Hepatocyte (in vitro differentiated cells): Measurements from ENCODE around the gene EVI5L. TPM values are rescaled to one million over a fixed set of nuclear protein-coding genes. Genes with fewer than 3 reads are reported as not detected.

Experiments
- DNase-seq: peaks from one replicate; pipeline ENCODE4 v3.0.0-alpha.2; 2016; ENCODE audit warnings: low spot score
- H2AFZ ChIP-seq: fragments of 200-600 bp; sonication (generic); 2 replicates; pipeline ENCODE4 v1.6.0; 2016; ENCODE audit warnings: antibody characterized with exemption, mild to moderate bottlenecking
- H3K27ac ChIP-seq: fragments of 200-600 bp; sonication (generic); 2 replicates; pipeline ENCODE4 v1.5.1; 2016; ENCODE audit warnings: mild to moderate bottlenecking
- H3K27me3 ChIP-seq: fragments of 200-600 bp; sonication (generic); 2 replicates; pipeline ENCODE4 v1.6.1; 2016
- H3K36me3 ChIP-seq: fragments of 200-600 bp; sonication (generic); replicated peaks from 2 replicates; pipeline ENCODE4 v1.5.1; 2016; ENCODE audit warnings: low read depth; ENCODE audit not compliant: insufficient read depth
- H3K4me1 ChIP-seq: fragments of 200-600 bp; sonication (generic); 2 replicates; pipeline ENCODE4 v1.5.1; 2016; ENCODE audit warnings: mild to moderate bottlenecking, moderate library complexity; ENCODE audit not compliant: insufficient read depth
- H3K4me2 ChIP-seq: fragments of 200-600 bp; sonication (generic); 2 replicates; pipeline ENCODE4 v1.6.0; 2016
- H3K4me3 ChIP-seq: fragments of 200-600 bp; sonication (generic); 2 replicates; pipeline ENCODE4 v1.5.1; 2016; ENCODE audit warnings: mild to moderate bottlenecking
- H3K79me2 ChIP-seq: fragments of 200-600 bp; sonication (generic); 2 replicates; pipeline ENCODE4 v1.6.0; 2017; ENCODE audit warnings: mild to moderate bottlenecking
- H3K9me2 ChIP-seq: fragments of 200-600 bp; sonication (generic); replicated peaks from 2 replicates; pipeline ENCODE4 v1.6.0; 2017; ENCODE audit warnings: mild to moderate bottlenecking; ENCODE audit not compliant: insufficient read depth
- H3K9me3 ChIP-seq: fragments of 200-600 bp; sonication (generic); 2 replicates; pipeline ENCODE4 v1.5.1; 2016; ENCODE audit warnings: low read depth, mild to moderate bottlenecking
- H4K20me1 ChIP-seq: fragments of 200-600 bp; sonication (generic); 2 replicates; pipeline ENCODE4 v1.6.0; 2016; ENCODE audit warnings: mild to moderate bottlenecking; ENCODE audit not compliant: insufficient read depth, poor library complexity, severe bottlenecking
- EZH2 ChIP-seq: fragments of 200-600 bp; sonication (generic); IDR thresholded peaks from 2 replicates; pipeline ENCODE4 v1.6.1; 2016; ENCODE audit warnings: antibody characterized with exemption, mild to moderate bottlenecking, borderline replicate concordance
- EZH2phosphoT487 ChIP-seq: fragments of 200-600 bp; sonication (generic); IDR thresholded peaks from one replicate; pipeline ENCODE4 v1.6.1; 2018; ENCODE audit warnings: antibody characterized with exemption, mild to moderate bottlenecking, low read depth, moderate library complexity; ENCODE audit not compliant: unreplicated experiment, severe bottlenecking
- WGBS: methylation state at CpG from one replicate; pipeline ENCODE4 v1.1.6; 2016; ENCODE audit warnings: low lambda C conversion rate; ENCODE audit errors: missing lambda C conversion rate; 5-methylcytosine and 5-hydroxymethylcytosine counted together
- polyA plus RNA-seq: library from polyadenylated mRNA; unstranded; fragments of >200 nt; fragmentation: Nextera tagmentation; extraction: Ambion mirVana; gene quantifications from 2 replicates; pipeline ENCODE4 v1.2.1, GENCODE V29; 2016
- total RNA-seq: library from RNA; depleted of rRNA; stranded (reverse); fragments of >200 nt; gene quantifications from 2 replicates; pipeline ENCODE4 v1.2.3, GENCODE V29; 2014
- TF ChIP-seq, protein P1 (sequence below): fragments of 200-600 bp; sonication (generic); IDR thresholded peaks from 2 replicates; pipeline ENCODE4 v1.5.1; 2016; ENCODE audit warnings: antibody characterized with exemption, mild to moderate bottlenecking; ENCODE audit not compliant: poor library complexity

Gene EVI5L
- total and polyA plus RNA-seq, 2 experiments from 2014 or later = 10.7 to 11.5 TPM

DNA sequence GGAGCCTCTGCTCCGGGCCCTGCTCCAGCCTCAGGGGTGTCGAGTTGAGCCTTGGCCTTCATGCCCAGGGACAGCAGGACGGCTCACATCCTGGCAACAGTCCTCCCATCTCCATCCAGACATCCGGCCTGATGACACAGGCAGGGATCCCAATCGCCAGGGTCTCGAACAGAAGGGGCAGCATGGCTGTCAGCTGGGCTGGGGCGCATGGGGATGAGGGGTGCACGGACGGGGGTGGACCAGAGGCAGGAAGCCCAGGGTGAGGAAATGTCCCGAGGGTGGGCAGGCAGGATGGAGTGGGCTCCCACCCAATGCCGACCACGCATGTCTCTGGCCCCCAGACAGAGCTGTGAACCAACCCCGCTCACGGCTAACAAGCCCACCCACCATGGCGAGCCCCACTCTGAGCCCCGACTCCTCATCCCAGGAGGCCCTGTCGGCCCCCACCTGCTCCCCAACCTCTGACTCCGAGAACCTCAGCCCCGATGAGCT, 16.2 kb downstream of the EVI5L start:
- 93% methylated on average over 14 of the region's 19 CpGs for WGBS

DNA sequence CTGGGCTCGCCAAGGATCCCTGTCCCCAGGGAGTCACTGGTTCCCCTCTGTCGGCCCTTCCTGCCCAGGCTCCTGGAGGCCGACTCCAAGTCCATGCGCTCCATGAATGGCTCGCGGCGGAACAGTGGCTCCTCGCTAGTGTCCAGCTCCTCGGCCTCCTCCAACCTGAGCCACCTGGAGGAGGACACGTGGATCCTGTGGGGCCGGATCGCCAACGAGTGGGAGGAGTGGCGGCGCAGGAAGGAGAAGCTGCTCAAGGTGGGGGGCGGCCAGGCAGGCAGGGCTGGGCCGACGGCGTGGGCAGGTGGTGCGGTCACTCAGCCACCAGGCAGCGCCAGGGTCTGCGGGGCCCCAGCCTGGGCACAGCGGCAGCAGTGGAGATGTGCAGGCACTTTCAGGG, 17.6 kb downstream of the EVI5L start:
- TF ChIP-seq EZH2phosphoT487 (no peak), EZH2 (no peak)
- TF ChIP-seq, protein P1, sequence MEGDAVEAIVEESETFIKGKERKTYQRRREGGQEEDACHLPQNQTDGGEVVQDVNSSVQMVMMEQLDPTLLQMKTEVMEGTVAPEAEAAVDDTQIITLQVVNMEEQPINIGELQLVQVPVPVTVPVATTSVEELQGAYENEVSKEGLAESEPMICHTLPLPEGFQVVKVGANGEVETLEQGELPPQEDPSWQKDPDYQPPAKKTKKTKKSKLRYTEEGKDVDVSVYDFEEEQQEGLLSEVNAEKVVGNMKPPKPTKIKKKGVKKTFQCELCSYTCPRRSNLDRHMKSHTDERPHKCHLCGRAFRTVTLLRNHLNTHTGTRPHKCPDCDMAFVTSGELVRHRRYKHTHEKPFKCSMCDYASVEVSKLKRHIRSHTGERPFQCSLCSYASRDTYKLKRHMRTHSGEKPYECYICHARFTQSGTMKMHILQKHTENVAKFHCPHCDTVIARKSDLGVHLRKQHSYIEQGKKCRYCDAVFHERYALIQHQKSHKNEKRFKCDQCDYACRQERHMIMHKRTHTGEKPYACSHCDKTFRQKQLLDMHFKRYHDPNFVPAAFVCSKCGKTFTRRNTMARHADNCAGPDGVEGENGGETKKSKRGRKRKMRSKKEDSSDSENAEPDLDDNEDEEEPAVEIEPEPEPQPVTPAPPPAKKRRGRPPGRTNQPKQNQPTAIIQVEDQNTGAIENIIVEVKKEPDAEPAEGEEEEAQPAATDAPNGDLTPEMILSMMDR = no peak
- H3K9me2 ChIP-seq = no peaks in the 10 kb centered on the region
- no peaks in the 10 kb centered on the region for H3K4me1 ChIP-seq
- no peaks in the 10 kb centered on the region for H3K27me3 ChIP-seq
- WGBS = 96% methylated on average over 22 of the region's 23 CpGs
- H2AFZ ChIP-seq = no peak overlapping the region
- no peak overlapping the region for H3K4me2 ChIP-seq
- H4K20me1 ChIP-seq = no peaks in the 10 kb centered on the region
- no peaks in the 10 kb centered on the region for H3K36me3 ChIP-seq
- DNase-seq = no peak
- no peaks in the 10 kb centered on the region for H3K9me3 ChIP-seq
- H3K79me2 ChIP-seq = no peaks in the 10 kb centered on the region
- H3K4me3 ChIP-seq = no peak overlapping the region
- H3K27ac ChIP-seq = no peak overlapping the region

More for the DNA sequence above, 16.2 kb downstream of the EVI5L start:
- Histone ChIP-seq H3K79me2 (no peaks in the 10 kb centered on the region), H3K9me2 (no peaks in the 10 kb centered on the region), H3K4me3 (no peak overlapping the region), H4K20me1 (no peaks in the 10 kb centered on the region), H3K27ac (no peak overlapping the region), H3K36me3 (no peaks in the 10 kb centered on the region), H3K27me3 (no peaks in the 10 kb centered on the region), H3K4me1 (no peaks in the 10 kb centered on the region), H3K9me3 (no peaks in the 10 kb centered on the region), H3K4me2 (no peak overlapping the region), H2AFZ (no peak overlapping the region)
- DNase-seq = no peak
- TF ChIP-seq EZH2 = no peak
- TF ChIP-seq, protein P1 = no peak

DNA sequence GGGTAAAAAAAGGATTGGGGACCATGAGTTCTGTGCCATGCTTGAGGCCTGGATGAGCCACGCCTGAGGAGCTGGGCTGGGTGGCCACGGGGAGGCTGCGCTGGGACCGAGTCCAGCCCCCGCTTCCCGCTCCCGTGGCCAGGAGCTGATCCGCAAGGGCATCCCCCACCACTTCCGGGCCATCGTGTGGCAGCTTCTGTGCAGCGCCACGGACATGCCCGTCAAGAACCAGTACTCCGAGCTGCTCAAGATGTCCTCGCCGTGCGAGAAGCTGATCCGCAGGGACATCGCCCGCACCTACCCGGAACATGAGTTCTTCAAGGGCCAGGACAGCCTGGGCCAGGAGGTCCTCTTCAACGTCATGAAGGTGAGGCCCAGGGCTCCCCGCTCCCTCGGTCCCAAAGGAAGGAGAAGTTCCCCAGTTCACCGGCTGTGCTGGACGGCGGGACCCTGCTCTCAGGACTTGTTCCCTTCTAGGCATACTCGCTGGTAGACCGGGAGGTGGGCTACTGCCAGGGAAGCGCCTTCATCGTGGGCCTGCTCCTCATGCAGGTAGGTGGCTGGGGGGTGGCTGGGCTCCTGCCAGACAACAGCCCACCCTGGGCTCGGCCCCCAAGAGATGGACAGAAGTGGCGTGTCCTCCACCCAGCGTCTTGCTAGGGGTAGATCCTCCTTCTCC, 18.9 kb downstream of the EVI5L start:
- 96% methylated on average over 33 of the region's 34 CpGs for WGBS
- TF ChIP-seq EZH2phosphoT487 (no peak), EZH2 (no peak)
- TF ChIP-seq, protein P1 = no peak

More for the DNA sequence above, 18.9 kb downstream of the EVI5L start:
- Histone ChIP-seq H3K9me3 (no peaks in the 10 kb centered on the region), H3K27ac (no peak overlapping the region), H3K36me3 (no peaks in the 10 kb centered on the region), H4K20me1 (no peaks in the 10 kb centered on the region), H3K4me1 (peaks cover 4% of the 10 kb centered on the region), H2AFZ (no peak overlapping the region), H3K27me3 (no peaks in the 10 kb centered on the region), H3K4me2 (no peak overlapping the region), H3K79me2 (no peaks in the 10 kb centered on the region), H3K4me3 (no peak overlapping the region), H3K9me2 (no peaks in the 10 kb centered on the region)
- no peak for DNase-seq
